SK-N-SH (cell line): Measurements from ENCODE around the gene DMRT1. TPM values are rescaled to one million over a fixed set of nuclear protein-coding genes. Genes with fewer than 3 reads are reported as not detected.
A peak's percentile ranks its signal among the peaks of the same experiment; 100 is the strongest.

Source experiments
- CTCF ChIA-PET: fragments of 300-600, 350-600 bp; formaldehyde crosslinking; extraction: SDS; loops from one replicate; lab custom pipeline; 2021; lab: Yijun Ruan, JAX
- POLR2A ChIA-PET: fragments of 350-600 bp; sonication (Branson Sonifier 250); formaldehyde crosslinking; extraction: SDS; loops from one replicate; lab custom pipeline; 2020; ENCODE audit warnings: antibody characterized with exemption, inconsistent platforms; lab: Yijun Ruan, JAX
- DNase-seq: peaks from one replicate; pipeline ENCODE4 v3.0.0; 2012
- H2AFZ ChIP-seq: fragments of 200-600 bp; sonication (generic); 2 replicates; pipeline ENCODE4 v1.8.1; 2016; ENCODE audit warnings: antibody characterized with exemption, mild to moderate bottlenecking, low read depth
- H3F3A ChIP-seq: fragments of 200-600 bp; sonication (generic); replicated peaks from 2 replicates; pipeline ENCODE3; 2016; ENCODE audit warnings: antibody characterized with exemption, mild to moderate bottlenecking; ENCODE audit not compliant: insufficient read depth
- H3K27ac ChIP-seq, 2 experiments: fragments of 200-500 bp in 1 of 2; fragments of 200-600 bp in 1 of 2; sonication (Bioruptor generic) in 1 of 2; sonication (generic), shearing (Covaris generic) in 1 of 2; 2 replicates each; pipeline versions ENCODE4 v1.5.1 to v1.6.1; 2014 to 2016; ENCODE audit warnings: low read depth in 2 of 2, inconsistent platforms in 1 of 2, low read length in 1 of 2, mild to moderate bottlenecking in 1 of 2, mixed read lengths in 1 of 2
- H3K27me3 ChIP-seq: fragments of 200-600 bp; sonication (generic), shearing (Covaris generic); 2 replicates; pipeline ENCODE4 v1.6.1; 2016; ENCODE audit warnings: mixed run types; ENCODE audit not compliant: insufficient read depth
- H3K36me3 ChIP-seq, 2 experiments: fragments of 200-500 bp in 1 of 2; fragments of 200-600 bp in 1 of 2; sonication (Bioruptor generic) in 1 of 2; sonication (generic) in 1 of 2; replicated peaks in 1 of 2; 2 replicates each; pipeline versions ENCODE3 to v1.5.1; 2014 to 2016; ENCODE audit warnings: low read length in 1 of 2, mild to moderate bottlenecking in 1 of 2; ENCODE audit not compliant: insufficient read depth in 2 of 2, control insufficient read depth in 1 of 2
- H3K4me1 ChIP-seq, 2 experiments: fragments of 200-500 bp in 1 of 2; fragments of 200-600 bp in 1 of 2; sonication (Bioruptor generic) in 1 of 2; sonication (generic), shearing (Covaris generic) in 1 of 2; 2 replicates each; pipeline versions ENCODE4 v1.5.1 to v1.6.1; 2014 to 2016; ENCODE audit warnings: low read depth in 1 of 2, low read length in 1 of 2, mixed run types in 1 of 2; ENCODE audit not compliant: insufficient read depth in 2 of 2, control insufficient read depth in 1 of 2
- H3K4me2 ChIP-seq: fragments of 200-600 bp; sonication (generic), shearing (Covaris generic); 2 replicates; pipeline ENCODE4 v1.6.1; 2017; ENCODE audit warnings: mixed run types
- H3K4me3 ChIP-seq, 2 experiments: fragments of 200-500 bp in 1 of 2; fragments of 200-600 bp in 1 of 2; sonication (Bioruptor generic) in 1 of 2; sonication (generic), shearing (Covaris generic) in 1 of 2; 2 replicates each; pipeline versions ENCODE4 v1.5.1 to v1.8.1; 2014 to 2016; ENCODE audit warnings: low read depth in 2 of 2, inconsistent platforms in 1 of 2, low read length in 1 of 2, mild to moderate bottlenecking in 1 of 2, mixed read lengths in 1 of 2, moderate library complexity in 1 of 2
- H3K79me2 ChIP-seq: fragments of 200-600 bp; sonication (generic); 2 replicates; pipeline ENCODE4 v1.8.1; 2017; ENCODE audit warnings: mild to moderate bottlenecking; ENCODE audit not compliant: insufficient read depth
- H3K9ac ChIP-seq: fragments of 200-600 bp; sonication (generic); 2 replicates; pipeline ENCODE4 v1.6.1; 2017; ENCODE audit warnings: mixed run types
- H3K9me2 ChIP-seq: fragments of 200-600 bp; sonication (generic); 2 replicates; pipeline ENCODE4 v1.6.1; 2017; ENCODE audit warnings: mixed run types
- H3K9me3 ChIP-seq: fragments of 200-600 bp; sonication (generic); 2 replicates; pipeline ENCODE4 v1.6.1; 2017; ENCODE audit warnings: mixed run types, mild to moderate bottlenecking, moderate library complexity
- H4K20me1 ChIP-seq: fragments of 200-600 bp; sonication (generic); 2 replicates; pipeline ENCODE4 v1.6.1; 2017; ENCODE audit warnings: mild to moderate bottlenecking, mixed run types; ENCODE audit not compliant: insufficient read depth
- CHD2 ChIP-seq: fragments of 150-350 bp; IDR thresholded peaks from 2 replicates; pipeline ENCODE4 v1.6.1; 2018; ENCODE audit warnings: low read length; ENCODE audit not compliant: partially characterized antibody
- FOXJ3 ChIP-seq: sonication (generic); formaldehyde crosslinking; IDR thresholded peaks from 2 replicates; pipeline ENCODE4 v1.5.1; 2020; ENCODE audit warnings: mild to moderate bottlenecking, missing genetic modification reagents
- GABPA ChIP-seq: IDR thresholded peaks from 2 replicates; pipeline ENCODE4 v1.4.0; 2012; ENCODE audit warnings: low read depth, mild to moderate bottlenecking
- IRF3 ChIP-seq: fragments of 150-350 bp; IDR thresholded peaks from 2 replicates; pipeline ENCODE4 v1.6.1; 2016; ENCODE audit warnings: mild to moderate bottlenecking, low read depth, low read length
- JUND ChIP-seq: IDR thresholded peaks from 2 replicates; pipeline ENCODE4 v1.4.0; 2012
- MEF2A ChIP-seq: IDR thresholded peaks from 2 replicates; pipeline ENCODE4 v1.4.0; 2012; ENCODE audit warnings: low read depth, borderline replicate concordance
- MXI1 ChIP-seq: IDR thresholded peaks from 2 replicates; pipeline ENCODE4 v1.6.1; 2012; ENCODE audit warnings: mild to moderate bottlenecking, low read depth, low read length, improper control_type of control experiment
- NRF1 ChIP-seq: IDR thresholded peaks from 2 replicates; pipeline ENCODE4 v1.6.1; 2012; ENCODE audit warnings: low read depth, mild to moderate bottlenecking, low read length
- RFX5 ChIP-seq: IDR thresholded peaks from 2 replicates; pipeline ENCODE4 v1.6.1; 2012; ENCODE audit warnings: mild to moderate bottlenecking, improper control_type of control experiment, low read length
- RXRA ChIP-seq: IDR thresholded peaks from 2 replicates; pipeline ENCODE4 v1.4.0; 2012; ENCODE audit warnings: low read depth, mild to moderate bottlenecking, borderline replicate concordance
- SIN3A ChIP-seq: IDR thresholded peaks from 2 replicates; pipeline ENCODE4 v1.6.1; 2012; ENCODE audit warnings: low read depth, mild to moderate bottlenecking, low read length, moderate library complexity, borderline replicate concordance
- TCF12 ChIP-seq: IDR thresholded peaks from 2 replicates; pipeline ENCODE4 v1.4.0; 2012
- TEAD4 ChIP-seq: IDR thresholded peaks from 2 replicates; pipeline ENCODE4 v1.4.0; 2012; ENCODE audit warnings: mild to moderate bottlenecking, borderline replicate concordance; ENCODE audit not compliant: insufficient read depth
- YY1 ChIP-seq: IDR thresholded peaks from 2 replicates; pipeline ENCODE4 v1.4.0; 2012; ENCODE audit warnings: low read depth, mild to moderate bottlenecking
- WGBS: methylation state at CpG from one replicate; pipeline ENCODE4 v1.1.6; 2017; ENCODE audit warnings: low lambda C conversion rate; 5-methylcytosine and 5-hydroxymethylcytosine counted together
- polyA plus RNA-seq, 3 experiments: library from polyadenylated mRNA; depleted of rRNA; stranded (reverse); fragments of >200 nt; gene quantifications; 2 replicates each; pipeline ENCODE4 v1.2.3, GENCODE V29; 2012
- TF ChIP-seq, protein P1 (sequence below): IDR thresholded peaks from 2 replicates; pipeline ENCODE4 v1.4.0; 2012; ENCODE audit warnings: low read depth, borderline replicate concordance

Gene DMRT1
- polyA plus RNA-seq, 1 of the 3 experiments (the other 2 are of a cell fraction) = not detected

GRCh38 chr9:975740-976257 is 134.3 kb downstream of the DMRT1 start:
- H3K4me2 ChIP-seq = no peak overlapping the region
- no peaks in the 10 kb centered on the region for H3K79me2 ChIP-seq
- H3K9ac ChIP-seq = no peak overlapping the region
- H3K4me1 ChIP-seq = no peaks in the 10 kb centered on the region
- DNase-seq = no peak
- no peaks in the 10 kb centered on the region for H3K36me3 ChIP-seq
- H3F3A ChIP-seq = no peaks in the 10 kb centered on the region
- 14% methylated on average over 22 of the region's 23 CpGs for WGBS
- H3K27me3 ChIP-seq = peaks cover 86% of the 10 kb centered on the region
- ChIA-PET POLR2A (no interaction called here), CTCF (interaction anchor here (0.6 to 1.8 kb wide), 2 partner anchors 33 to 279 kb away, joined by 3 to 4 read pairs; no protein-coding TSS in a partner anchor)
- no peak overlapping the region for H3K4me3 ChIP-seq
- no peaks in the 10 kb centered on the region for H3K9me3 ChIP-seq
- H3K27ac ChIP-seq = no peak overlapping the region
- H3K9me2 ChIP-seq = no peaks in the 10 kb centered on the region
- H4K20me1 ChIP-seq = no peaks in the 10 kb centered on the region
- no peak overlapping the region for H2AFZ ChIP-seq
- TF ChIP-seq MEF2A (no peak), RFX5 (no peak), NRF1 (no peak), SIN3A (no peak), GABPA (no peak), TCF12 (no peak), JUND (no peak), FOXJ3 (no peak)
- TF ChIP-seq, all 33 proteins: peak for 0

- H3K27ac ChIP-seq = no peak within 1 kb of the TSS
- peak; percentile 34 for DNase-seq
- POLR2A ChIA-PET = no interaction called here
- H3K4me3 ChIP-seq = no peak within 1 kb of the TSS
- no peaks in the 10 kb centered on the region for H4K20me1 ChIP-seq
- H3K36me3 ChIP-seq = no peaks in the 10 kb centered on the region
- CTCF ChIA-PET = interaction anchor here (1.8 kb wide), 1 partner anchor 33 kb away, joined by 4 read pairs; no protein-coding TSS in a partner anchor
- H3F3A ChIP-seq = no peaks in the 10 kb centered on the region
- no peak within 1 kb of the TSS for H3K4me2 ChIP-seq
- H3K9ac ChIP-seq = no peak within 1 kb of the TSS
- H3K4me1 ChIP-seq = no peaks in the 10 kb centered on the region
- H3K27me3 ChIP-seq = peaks cover 86% of the 10 kb centered on the region
- no peak within 1 kb of the TSS for H2AFZ ChIP-seq
- H3K9me2 ChIP-seq = no peaks in the 10 kb centered on the region
- H3K79me2 ChIP-seq = no peaks in the 10 kb centered on the region
- TF ChIP-seq MXI1 (no peak), MEF2A (no peak), TEAD4 (no peak), IRF3 (no peak), CHD2 (no peak), NRF1 (no peak), RXRA (no peak), YY1 (no peak)
- TF ChIP-seq, protein P1, sequence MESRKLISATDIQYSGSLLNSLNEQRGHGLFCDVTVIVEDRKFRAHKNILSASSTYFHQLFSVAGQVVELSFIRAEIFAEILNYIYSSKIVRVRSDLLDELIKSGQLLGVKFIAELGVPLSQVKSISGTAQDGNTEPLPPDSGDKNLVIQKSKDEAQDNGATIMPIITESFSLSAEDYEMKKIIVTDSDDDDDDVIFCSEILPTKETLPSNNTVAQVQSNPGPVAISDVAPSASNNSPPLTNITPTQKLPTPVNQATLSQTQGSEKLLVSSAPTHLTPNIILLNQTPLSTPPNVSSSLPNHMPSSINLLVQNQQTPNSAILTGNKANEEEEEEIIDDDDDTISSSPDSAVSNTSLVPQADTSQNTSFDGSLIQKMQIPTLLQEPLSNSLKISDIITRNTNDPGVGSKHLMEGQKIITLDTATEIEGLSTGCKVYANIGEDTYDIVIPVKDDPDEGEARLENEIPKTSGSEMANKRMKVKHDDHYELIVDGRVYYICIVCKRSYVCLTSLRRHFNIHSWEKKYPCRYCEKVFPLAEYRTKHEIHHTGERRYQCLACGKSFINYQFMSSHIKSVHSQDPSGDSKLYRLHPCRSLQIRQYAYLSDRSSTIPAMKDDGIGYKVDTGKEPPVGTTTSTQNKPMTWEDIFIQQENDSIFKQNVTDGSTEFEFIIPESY = no peak
- H3K9me3 ChIP-seq = no peaks in the 10 kb centered on the region
- WGBS = 4% methylated on average over 39 of the region's 70 CpGs
Measured at GRCh38 chr9:976258-976942, 134.9 kb downstream of the DMRT1 start, which contains the start of gene DMRT3. Gene DMRT3 (plus strand): TSS chr9:976655. CDS start chr9:977002, 347 bp downstream.
